Mesodermal cell (in vitro differentiated cells): ENCODE measurements around the gene IRF3.

Experiments
- H3K27ac ChIP-seq: 2 replicates; pipeline ENCODE4 v1.7.0; 2013; ENCODE audit warnings: mild to moderate bottlenecking, low read depth, low read length, moderate library complexity; ENCODE audit not compliant: severe bottlenecking
- H3K36me3 ChIP-seq: 2 replicates; pipeline ENCODE4 v1.7.1; 2013; ENCODE audit warnings: mild to moderate bottlenecking, low read length, moderate library complexity; ENCODE audit not compliant: control insufficient read depth, insufficient read depth
- H3K4me1 ChIP-seq: one replicate; pipeline ENCODE4 v1.7.1; 2013; ENCODE audit warnings: mild to moderate bottlenecking, low read length; ENCODE audit not compliant: insufficient read depth, control insufficient read depth, poor library complexity, severe bottlenecking
- H3K4me3 ChIP-seq: 2 replicates; pipeline ENCODE4 v1.7.0; 2013; ENCODE audit warnings: low read length, control low read depth, mild to moderate bottlenecking; ENCODE audit not compliant: insufficient read depth, poor library complexity, severe bottlenecking; ENCODE audit errors: extremely low read depth
- H3K9me3 ChIP-seq: 2 replicates; pipeline ENCODE4 v1.7.1; 2013; ENCODE audit warnings: mild to moderate bottlenecking, low read length, moderate library complexity; ENCODE audit not compliant: control insufficient read depth
- WGBS, 2 experiments: methylation state at CpG; one replicate each; pipeline ENCODE4 v1.1.5; 2013; ENCODE audit warnings: missing lambda C conversion rate in 2 of 2; ENCODE audit not compliant: insufficient coverage in 2 of 2; 5-methylcytosine and 5-hydroxymethylcytosine counted together

IRF3 gene

DNA sequence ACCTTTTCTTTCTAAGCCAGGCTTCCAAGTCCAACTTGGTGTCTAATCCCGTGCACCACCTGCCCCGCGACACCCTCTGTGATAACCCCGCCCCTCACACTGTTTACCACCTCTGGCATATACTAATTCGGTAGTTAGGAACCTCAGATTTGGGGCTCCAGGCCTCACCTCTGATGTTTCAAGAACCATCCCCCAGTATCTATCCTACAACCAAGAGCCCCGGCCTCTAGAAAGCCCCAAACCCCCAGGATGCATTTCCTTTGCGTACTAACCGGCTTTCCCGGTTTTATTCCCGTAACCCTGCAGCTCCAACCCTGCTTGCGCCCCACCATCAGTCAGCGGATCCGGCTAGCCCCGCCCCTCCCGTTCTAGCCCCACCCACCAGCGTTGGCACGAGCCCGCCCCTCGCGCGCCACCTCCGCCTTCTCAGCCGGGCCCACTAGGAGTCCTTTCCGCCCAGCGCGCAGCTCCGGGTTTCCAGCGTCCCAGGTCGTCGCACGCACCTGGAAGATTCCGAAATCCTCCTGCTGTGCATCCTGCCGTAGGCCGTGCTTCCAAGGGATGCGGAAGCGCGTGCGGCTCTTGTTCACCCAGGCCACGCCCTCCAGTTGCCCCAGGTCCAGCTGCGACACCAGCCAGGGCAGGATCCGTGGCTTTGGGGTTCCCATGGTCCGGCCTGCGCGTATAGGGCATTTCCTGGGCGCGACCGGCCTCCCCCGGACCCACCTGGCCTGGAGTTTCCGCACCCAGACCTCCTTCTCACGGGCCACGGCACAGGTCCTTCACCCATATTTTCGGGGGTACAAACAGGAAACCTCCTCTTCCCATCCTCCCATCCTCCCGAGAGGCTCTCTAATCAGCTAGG is 1.3 kb downstream of the IRF3 start:
- H3K9me3 ChIP-seq, result peaks cover 4% of the 10 kb centered on the region
- H3K27ac ChIP-seq, result peak overlapping the region; percentile 77
- H3K36me3 ChIP-seq, result peaks cover 56% of the 10 kb centered on the region
- 1 to 2% methylated on average over 43 to 53 of the region's 53 CpGs for WGBS, 2 experiments
- peaks cover 17% of the 10 kb centered on the region for H3K4me1 ChIP-seq
- H3K4me3 ChIP-seq, result peak overlapping the region; percentile 81

DNA sequence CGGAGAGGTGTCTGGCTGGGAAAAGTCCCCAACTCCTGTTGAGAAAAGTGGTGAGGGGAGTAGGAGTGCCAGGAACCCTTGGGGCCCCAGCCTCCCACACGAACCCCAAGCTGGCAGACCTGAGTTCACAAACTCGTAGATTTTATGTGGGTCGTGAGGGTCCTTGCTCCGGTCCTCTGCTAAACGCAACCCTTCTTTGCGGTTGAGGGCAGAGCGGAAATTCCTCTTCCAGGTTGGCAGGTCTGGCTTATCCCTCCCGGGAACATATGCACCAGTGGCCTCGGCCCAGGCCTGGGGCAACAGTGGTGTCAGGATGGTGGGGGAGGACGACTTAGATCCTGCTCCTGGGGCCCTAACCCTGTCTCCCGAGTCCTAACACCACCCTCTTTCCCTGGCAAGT is 2.4 kb downstream of the IRF3 start:
- Histone ChIP-seq H3K4me1 (peaks cover 17% of the 10 kb centered on the region), H3K4me3 (no peak overlapping the region), H3K9me3 (peaks cover 7% of the 10 kb centered on the region), H3K27ac (no peak overlapping the region), H3K36me3 (peaks cover 57% of the 10 kb centered on the region)
- 94 to 98% methylated on average over 9 to 10 of the region's 12 CpGs for WGBS, 2 experiments

DNA sequence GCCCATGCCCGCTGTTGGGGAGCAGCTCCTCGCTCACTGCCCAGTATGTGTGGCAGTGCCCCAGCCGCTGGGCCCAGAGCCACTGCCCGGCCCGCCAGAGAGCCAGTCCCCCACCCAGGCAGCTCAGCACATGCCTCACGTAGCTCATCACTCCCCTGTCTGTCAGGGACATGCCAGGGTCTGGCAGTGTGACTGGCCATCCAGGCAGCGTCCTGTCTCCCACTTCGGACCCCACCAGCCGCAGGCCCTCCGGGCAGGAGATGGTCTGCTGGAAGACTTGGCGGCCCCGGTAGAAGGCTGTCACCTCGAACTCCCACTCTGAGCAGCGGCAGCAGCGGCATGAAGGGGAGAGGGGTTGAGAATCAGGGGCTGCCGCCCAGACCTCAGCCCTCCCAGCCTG is 3.6 kb downstream of the IRF3 start:
- H3K27ac ChIP-seq, result no peak overlapping the region
- 96 to 99% methylated on average over 14 of the region's 16 CpGs for WGBS, 2 experiments
- peaks cover 58% of the 10 kb centered on the region for H3K36me3 ChIP-seq

DNA sequence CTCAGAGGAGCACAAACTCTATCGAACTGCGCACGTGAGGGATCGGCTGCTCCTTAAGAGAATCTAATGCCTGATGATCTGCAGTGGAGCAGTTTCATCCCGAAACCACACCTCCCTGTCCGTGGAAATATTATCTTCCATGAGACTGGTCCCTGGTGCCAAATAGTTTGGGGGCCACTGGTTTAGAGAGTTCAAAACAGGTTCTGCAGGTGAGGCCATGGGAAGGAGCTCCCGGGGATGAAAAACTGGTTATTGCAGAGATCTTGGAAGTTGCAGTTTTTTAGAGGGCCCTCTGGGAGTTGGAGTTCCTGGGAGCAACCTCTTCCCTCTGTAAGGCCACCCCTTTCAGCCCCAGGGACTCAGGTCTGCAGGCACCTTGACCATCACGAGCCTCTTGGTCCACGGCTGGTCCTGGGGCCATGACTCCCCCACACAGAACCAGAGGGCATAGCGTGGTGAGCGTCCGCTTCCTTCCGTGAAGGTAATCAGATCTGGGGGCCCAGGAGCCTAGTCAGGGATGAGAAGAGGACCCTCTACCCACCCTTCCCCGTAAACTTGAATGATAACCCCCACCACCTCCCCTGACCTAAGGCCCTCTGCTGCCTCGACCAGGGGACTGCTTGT is 5.2 kb downstream of the IRF3 start:
- H3K27ac ChIP-seq, result no peak overlapping the region
- no peak overlapping the region for H3K4me3 ChIP-seq
- peaks cover 72% of the 10 kb centered on the region for H3K36me3 ChIP-seq
- 98 to 99% methylated on average over 10 of the region's 15 CpGs for WGBS, 2 experiments
- H3K9me3 ChIP-seq, result peaks cover 7% of the 10 kb centered on the region
- H3K4me1 ChIP-seq, result peaks cover 5% of the 10 kb centered on the region

More for the DNA sequence above, 3.6 kb downstream of the IRF3 start:
- Histone ChIP-seq H3K4me3 (no peak overlapping the region), H3K4me1 (peaks cover 14% of the 10 kb centered on the region), H3K9me3 (peaks cover 7% of the 10 kb centered on the region)

DNA sequence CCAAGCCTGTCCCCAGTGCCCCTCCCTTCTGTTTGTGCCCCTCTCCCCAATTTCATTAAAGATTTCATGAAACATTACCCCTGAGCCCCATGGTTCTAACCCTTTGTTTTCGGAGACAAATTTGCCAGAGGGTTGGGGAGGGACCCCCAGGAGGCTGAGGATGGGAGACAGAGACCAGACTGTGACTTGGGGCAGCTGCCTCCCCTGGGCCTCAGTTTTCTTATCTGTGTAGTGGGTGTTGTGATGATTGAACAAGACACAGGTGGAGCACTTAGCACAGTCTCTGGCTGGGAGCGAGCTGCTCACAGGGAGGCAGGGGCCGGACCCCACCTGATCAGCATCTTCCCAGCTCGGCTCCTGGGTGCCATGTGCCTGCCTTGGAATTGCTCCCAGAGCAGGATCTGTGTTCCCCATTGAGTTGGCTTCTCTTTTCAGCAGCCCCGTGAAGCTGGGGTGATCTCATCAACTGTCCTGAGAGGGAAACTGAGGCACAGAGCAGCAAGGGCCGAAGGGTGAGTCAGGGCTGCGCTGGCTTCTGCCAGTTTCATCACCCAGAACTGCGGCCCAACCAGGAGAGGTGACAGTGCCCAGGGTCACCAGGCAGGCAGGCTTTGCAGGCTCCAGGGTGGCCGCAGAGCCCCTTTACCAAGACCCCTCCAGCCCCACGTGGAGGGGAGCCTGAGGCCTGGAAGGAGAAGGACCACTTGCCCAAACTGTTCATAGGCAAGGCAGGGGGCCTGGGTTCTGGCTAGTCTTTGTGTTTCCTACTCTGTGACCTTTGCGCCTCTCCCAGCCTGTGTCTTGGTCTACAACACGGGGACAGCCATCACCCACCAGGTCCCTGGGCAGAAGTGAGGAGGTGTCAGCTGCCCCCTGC is 6.9 kb downstream of the IRF3 start:
- 96 to 97% methylated on average over 10 to 12 of the region's 12 CpGs for WGBS, 2 experiments
- peaks cover 7% of the 10 kb centered on the region for H3K9me3 ChIP-seq
- H3K4me3 ChIP-seq, result no peak overlapping the region
- H3K27ac ChIP-seq, result no peak overlapping the region
- peaks cover 88% of the 10 kb centered on the region for H3K36me3 ChIP-seq
- H3K4me1 ChIP-seq, result peaks cover under 1% of the 10 kb centered on the region

DNA sequence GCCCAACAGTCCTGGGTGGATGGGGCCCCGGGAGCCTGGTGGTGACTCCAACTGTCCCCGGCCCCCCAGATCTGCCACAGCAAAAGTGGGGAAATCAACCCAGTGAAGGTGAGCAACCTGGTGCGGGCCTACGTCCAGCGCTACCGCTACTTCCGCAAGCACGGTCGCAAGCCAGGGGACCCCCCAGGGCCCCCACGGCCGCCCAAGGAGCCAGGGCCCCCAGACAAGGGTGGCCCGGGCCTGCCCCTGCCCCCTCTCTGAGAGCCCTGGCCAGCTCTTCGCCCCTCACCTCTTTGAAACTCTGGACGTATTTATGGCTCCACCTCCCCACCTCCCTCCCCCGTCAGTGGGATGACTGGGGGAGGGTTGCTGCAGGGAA is 7.5 kb downstream of the IRF3 start:
- Histone ChIP-seq H3K4me1 (no peaks in the 10 kb centered on the region), H3K27ac (no peak overlapping the region), H3K4me3 (no peak overlapping the region), H3K36me3 (peaks cover 94% of the 10 kb centered on the region), H3K9me3 (peaks cover 7% of the 10 kb centered on the region)
- 97 to 98% methylated on average over 10 to 12 of the region's 15 CpGs for WGBS, 2 experiments

DNA sequence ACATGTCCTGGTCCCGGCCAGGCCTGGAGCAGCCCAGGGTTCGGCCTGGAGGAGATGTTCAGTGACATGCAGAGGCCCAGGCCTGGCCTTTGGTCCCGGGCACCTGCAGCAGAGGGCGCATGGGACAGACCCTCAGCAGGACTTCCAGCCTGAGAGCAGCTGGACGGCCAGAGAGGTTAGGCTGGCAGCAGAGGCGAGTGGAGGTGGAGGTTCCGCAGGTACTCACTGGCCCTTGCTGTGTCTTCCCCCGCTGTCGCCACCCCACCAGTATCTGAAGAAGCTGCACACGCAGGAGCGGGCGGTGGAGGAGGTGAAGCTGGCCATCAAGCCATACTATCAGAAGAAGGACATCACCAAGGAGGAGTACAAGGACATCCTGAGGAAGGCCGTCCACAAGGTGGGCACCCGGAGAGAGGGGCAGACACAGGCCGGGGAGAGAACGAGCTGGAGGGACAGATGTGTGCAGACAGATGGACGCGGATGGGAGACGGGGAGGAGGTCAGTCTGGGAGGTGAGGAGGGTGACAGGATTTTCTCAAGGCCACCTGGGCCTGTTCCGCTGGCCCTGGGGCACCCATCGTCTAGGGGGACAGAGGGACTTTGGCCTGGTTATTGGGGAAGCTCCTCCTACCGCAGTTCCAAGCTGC is 8.0 kb downstream of the IRF3 start:
- no peak overlapping the region for H3K27ac ChIP-seq
- no peak overlapping the region for H3K4me3 ChIP-seq
- H3K9me3 ChIP-seq, result peaks cover 7% of the 10 kb centered on the region
- H3K36me3 ChIP-seq, result peaks cover 93% of the 10 kb centered on the region
- no peaks in the 10 kb centered on the region for H3K4me1 ChIP-seq
- WGBS, 2 experiments, result 94 to 95% methylated on average over 15 to 19 of the region's 22 CpGs

DNA sequence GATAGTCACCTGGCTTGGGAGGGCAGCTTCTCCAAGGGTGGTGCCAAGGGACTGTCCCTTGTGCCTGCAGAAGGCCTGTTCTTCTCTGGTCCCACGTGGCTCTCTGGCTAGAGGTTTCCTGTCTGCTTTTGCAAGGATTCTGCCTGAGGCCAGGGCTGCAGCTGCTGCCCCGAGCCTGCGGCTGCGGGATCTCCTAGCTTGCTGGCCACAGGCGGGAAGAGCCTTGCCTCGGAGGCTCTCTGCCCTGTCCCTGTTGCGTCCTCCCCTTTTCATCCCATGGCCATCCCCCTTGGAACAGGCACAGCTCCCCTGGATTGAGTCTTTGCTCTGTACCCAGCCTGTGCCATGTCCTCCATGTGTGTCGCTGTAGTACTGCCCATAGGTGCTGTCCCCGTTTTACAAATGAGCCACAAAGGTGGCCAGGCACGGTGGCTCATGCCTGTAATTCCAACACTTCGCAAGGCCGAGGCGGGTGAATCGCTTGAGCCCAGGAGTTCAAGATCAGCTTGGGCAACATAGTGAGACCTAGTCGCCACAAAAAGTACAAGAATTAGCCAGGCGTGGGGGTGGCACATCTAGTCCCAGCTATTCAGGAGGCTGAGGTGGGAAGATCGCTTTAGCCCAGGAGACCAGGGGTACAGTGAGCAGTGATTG is 9.1 kb downstream of the IRF3 start:
- Histone ChIP-seq H3K27ac (no peak overlapping the region), H3K4me1 (no peaks in the 10 kb centered on the region), H3K36me3 (peaks cover 87% of the 10 kb centered on the region), H3K9me3 (peaks cover 7% of the 10 kb centered on the region), H3K4me3 (no peak overlapping the region)
- WGBS, 2 experiments, result 84 to 87% methylated on average over 17 of the region's 17 CpGs

DNA sequence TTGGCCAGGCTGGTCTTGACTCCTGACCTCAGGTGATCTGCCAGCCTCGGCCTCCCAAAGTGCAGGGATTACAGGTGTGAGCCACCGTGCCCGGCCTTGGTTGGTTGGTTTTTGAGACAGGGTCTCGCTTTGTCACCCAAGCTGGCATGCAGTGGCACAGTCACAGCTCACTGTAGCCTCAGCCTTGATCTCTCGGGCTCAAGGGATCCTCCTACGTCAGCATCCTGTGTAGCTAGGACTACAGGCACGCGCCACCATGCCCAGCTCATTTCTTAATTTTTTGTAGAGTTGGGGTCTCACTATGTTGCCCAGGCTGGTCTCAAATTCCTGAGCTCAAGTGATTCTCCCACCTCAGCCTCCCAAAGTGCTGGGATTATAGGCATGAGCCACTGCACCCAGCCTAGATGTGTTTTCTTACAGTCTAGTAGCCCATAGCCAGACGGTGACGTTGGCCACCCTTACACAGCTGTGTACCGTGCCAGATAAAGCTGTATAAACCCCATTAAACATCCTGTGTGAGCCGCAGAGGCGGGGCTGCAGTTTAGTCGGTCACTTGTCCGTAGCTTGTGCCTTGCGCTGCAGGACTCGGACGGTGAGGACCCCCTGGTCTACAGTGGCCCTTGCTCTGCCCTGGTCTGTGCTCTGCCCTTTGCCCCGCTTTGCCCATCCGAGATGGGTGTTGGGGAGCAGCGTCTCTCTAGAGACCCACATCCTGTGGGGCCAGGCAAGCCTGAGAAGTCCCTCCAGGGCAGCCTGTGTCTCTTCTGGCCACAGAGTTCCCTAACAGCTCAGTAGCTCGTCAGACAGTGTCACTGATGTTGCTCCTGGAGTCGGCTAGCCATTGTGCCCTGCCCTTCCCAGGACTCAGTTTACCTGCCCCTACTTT is 9.8 kb downstream of the IRF3 start:
- H3K36me3 ChIP-seq, result peaks cover 86% of the 10 kb centered on the region
- no peak overlapping the region for H3K4me3 ChIP-seq
- peaks cover 7% of the 10 kb centered on the region for H3K9me3 ChIP-seq
- H3K4me1 ChIP-seq, result no peaks in the 10 kb centered on the region
- 92 to 93% methylated on average over 20 to 23 of the region's 23 CpGs for WGBS, 2 experiments
- H3K27ac ChIP-seq, result no peak overlapping the region
